KOPT-K1 (cell line): ENCODE results near the gene ALS2.

Experiments
- H3K27ac ChIP-seq: fragments of 200-600 bp; sonication (generic); 2 replicates; pipeline ENCODE4 v1.5.1; 2016; ENCODE audit warnings: antibody characterized with exemption, mild to moderate bottlenecking, low read depth, low read length; ENCODE audit not compliant: poor library complexity, severe bottlenecking
- H3K36me3 ChIP-seq: fragments of 200-600 bp; sonication (generic); 2 replicates; pipeline ENCODE4 v1.5.1; 2017; ENCODE audit warnings: antibody characterized with exemption, mild to moderate bottlenecking, low read length, moderate library complexity; ENCODE audit not compliant: insufficient read depth
- H3K9me3 ChIP-seq: fragments of 200-600 bp; sonication (generic); 2 replicates; pipeline ENCODE4 v1.5.1; 2017; ENCODE audit warnings: antibody characterized with exemption, low read length, mild to moderate bottlenecking; ENCODE audit not compliant: insufficient read depth, poor library complexity, severe bottlenecking

Gene ALS2

GRCh38 chr2:201654616-201655384 lies 125.9 kb downstream of the ALS2 start:
- Histone ChIP-seq H3K36me3 (no peaks in the 10 kb centered on the region), H3K9me3 (no peaks in the 10 kb centered on the region), H3K27ac (no peak overlapping the region)

GRCh38 chr2:201653221-201653620 lies 127.5 kb downstream of the ALS2 start:
- H3K36me3 ChIP-seq: no peaks in the 10 kb centered on the region
- no peak overlapping the region for H3K27ac ChIP-seq
- H3K9me3 ChIP-seq: no peaks in the 10 kb centered on the region
